NT2/D1 (cell line): ENCODE data around the gene USP1.
A peak's percentile ranks its signal among the peaks of the same experiment; 100 is the strongest.

Experiments
- DNase-seq: peaks from one replicate; pipeline ENCODE4 v3.0.0-alpha.2; 2011; ENCODE audit warnings: low read depth, low spot score
- H3K27me3 ChIP-seq: 2 replicates; pipeline ENCODE4 v1.6.0; 2011; ENCODE audit warnings: mild to moderate bottlenecking; ENCODE audit not compliant: insufficient read length, insufficient read depth
- H3K36me3 ChIP-seq: 2 replicates; pipeline ENCODE4 v1.6.1; 2011; ENCODE audit warnings: mild to moderate bottlenecking, low read length, mixed read lengths; ENCODE audit not compliant: insufficient read depth, insufficient read length
- H3K4me1 ChIP-seq: 2 replicates; pipeline ENCODE4 v1.5.1; 2011; ENCODE audit not compliant: insufficient read depth, insufficient read length
- H3K4me3 ChIP-seq: 2 replicates; pipeline ENCODE4 v1.5.1; 2011; ENCODE audit warnings: low read depth; ENCODE audit not compliant: insufficient read length
- H3K9ac ChIP-seq: 2 replicates; pipeline ENCODE4 v1.6.0; 2011; ENCODE audit warnings: low read depth; ENCODE audit not compliant: insufficient read length
- H3K9me3 ChIP-seq: 2 replicates; pipeline ENCODE4 v1.5.1; 2011; ENCODE audit warnings: mild to moderate bottlenecking, low read length; ENCODE audit not compliant: insufficient read depth
- SUZ12 ChIP-seq: IDR thresholded peaks from 2 replicates; pipeline ENCODE4 v1.6.1; 2011; ENCODE audit not compliant: insufficient read length, insufficient read depth; ENCODE audit errors: extremely low read depth
- YY1 ChIP-seq: IDR thresholded peaks from 2 replicates; pipeline ENCODE4 v1.6.1; 2011; ENCODE audit not compliant: insufficient read length, insufficient read depth
- ZNF274 ChIP-seq: IDR thresholded peaks from 2 replicates; pipeline ENCODE4 v1.6.1; 2011; ENCODE audit warnings: mild to moderate bottlenecking, low read depth, low read length

Gene USP1

DNA sequence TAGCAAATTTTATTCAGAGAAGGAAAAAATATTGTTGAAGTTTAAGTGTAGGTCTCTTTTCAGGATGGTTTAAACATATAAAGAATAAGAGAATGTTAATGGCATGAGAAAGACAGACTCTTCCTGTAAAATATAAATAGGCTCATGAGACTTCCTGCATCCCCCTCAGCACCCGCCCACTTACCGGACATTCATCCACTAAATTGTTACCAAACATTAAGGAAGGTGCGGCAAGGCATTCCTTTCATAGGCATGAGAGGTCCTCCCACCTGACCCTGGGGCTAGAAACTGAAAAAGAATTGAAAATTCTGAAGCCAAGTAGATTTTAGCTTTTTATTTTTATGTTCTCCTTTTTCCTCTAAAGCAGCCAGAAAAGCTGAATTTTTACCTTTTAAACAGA, 10.6 kb upstream of the USP1 start:
- TF ChIP-seq ZNF274 = no peak
- no peak for TF ChIP-seq SUZ12
- no peak for TF ChIP-seq YY1
- peaks cover 3% of the 10 kb centered on the region for H3K4me1 ChIP-seq
- no peak for DNase-seq
- H3K9ac ChIP-seq = no peak overlapping the region
- no peaks in the 10 kb centered on the region for H3K27me3 ChIP-seq
- no peaks in the 10 kb centered on the region for H3K9me3 ChIP-seq
- no peak overlapping the region for H3K4me3 ChIP-seq
- H3K36me3 ChIP-seq = no peaks in the 10 kb centered on the region

GRCh38 chr1:62426794-62427193, 10.1 kb upstream of the USP1 start:
- Histone ChIP-seq H3K4me1 (peaks cover 3% of the 10 kb centered on the region), H3K4me3 (no peak overlapping the region), H3K36me3 (no peaks in the 10 kb centered on the region), H3K27me3 (no peaks in the 10 kb centered on the region), H3K9me3 (no peaks in the 10 kb centered on the region), H3K9ac (no peak overlapping the region)
- no peak for DNase-seq
- TF ChIP-seq SUZ12 (no peak), ZNF274 (no peak), YY1 (no peak)

GRCh38 chr1:62428351-62428750, 8.5 kb upstream of the USP1 start:
- H3K4me3 ChIP-seq = no peak overlapping the region
- no peaks in the 10 kb centered on the region for H3K9me3 ChIP-seq
- H3K4me1 ChIP-seq = peaks cover 3% of the 10 kb centered on the region
- H3K36me3 ChIP-seq = no peaks in the 10 kb centered on the region
- no peaks in the 10 kb centered on the region for H3K27me3 ChIP-seq
- no peak for DNase-seq
- no peak overlapping the region for H3K9ac ChIP-seq
- TF ChIP-seq YY1 = no peak
- TF ChIP-seq SUZ12 = no peak
- no peak for TF ChIP-seq ZNF274

DNA sequence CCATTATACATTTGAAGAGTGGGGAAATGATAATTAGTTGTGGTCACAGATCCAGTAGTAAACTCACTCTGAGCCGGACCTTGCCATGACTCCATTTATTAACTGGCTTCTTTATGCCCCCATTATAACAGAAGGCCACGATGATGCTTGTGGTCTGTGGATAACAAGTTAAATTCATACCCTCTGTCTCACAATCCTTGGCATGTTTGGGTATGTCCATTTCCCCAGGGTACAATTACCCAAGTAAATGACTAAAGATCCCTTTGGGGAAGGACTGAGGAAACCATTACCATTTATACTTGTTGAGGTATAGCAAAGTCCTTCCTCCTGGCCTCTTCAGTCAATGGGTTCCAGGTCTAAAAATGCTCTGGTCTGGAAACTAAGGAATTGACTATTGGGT, 7.3 kb upstream of the USP1 start:
- Histone ChIP-seq H3K9ac (no peak overlapping the region), H3K36me3 (no peaks in the 10 kb centered on the region), H3K4me3 (no peak overlapping the region), H3K9me3 (no peaks in the 10 kb centered on the region), H3K27me3 (no peaks in the 10 kb centered on the region), H3K4me1 (peaks cover 2% of the 10 kb centered on the region)
- no peak for DNase-seq
- no peak for TF ChIP-seq YY1
- TF ChIP-seq ZNF274 = no peak
- TF ChIP-seq SUZ12 = no peak

DNA sequence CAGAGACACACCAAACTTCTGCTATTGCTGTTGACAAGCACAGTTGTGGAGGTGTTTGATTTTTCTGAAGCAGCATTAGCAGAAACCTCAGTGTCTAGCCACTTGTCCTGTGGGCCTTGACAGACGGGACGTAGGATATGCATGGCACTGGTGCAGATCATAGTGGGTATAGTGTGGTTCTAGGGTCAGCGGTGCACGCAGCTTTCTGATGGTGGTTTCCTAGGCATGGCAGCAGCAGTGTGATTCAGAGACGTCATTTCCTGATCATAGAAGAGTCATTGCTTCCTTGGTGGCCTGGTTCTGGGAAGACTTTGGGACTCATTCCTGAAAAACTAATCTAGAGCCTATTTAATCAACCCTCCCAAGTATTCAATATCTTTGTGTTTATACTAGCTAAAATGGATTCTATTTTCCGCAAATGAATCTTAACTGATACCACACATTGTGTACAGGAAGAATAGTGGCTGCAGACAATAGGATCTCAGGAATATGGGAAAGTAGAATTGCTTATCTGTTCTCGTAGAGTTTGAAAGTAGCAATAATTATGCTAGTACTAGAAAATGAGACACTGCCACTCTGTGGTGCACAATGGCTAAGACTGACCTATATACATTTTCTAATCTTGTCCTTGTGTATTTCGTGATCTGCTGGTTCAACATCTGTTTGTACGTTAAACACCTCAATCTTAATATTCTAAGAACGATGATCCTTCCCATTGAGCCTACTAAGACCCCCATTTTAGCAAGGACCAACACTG, 2.8 kb upstream of the USP1 start:
- DNase-seq = no peak
- no peaks in the 10 kb centered on the region for H3K27me3 ChIP-seq
- TF ChIP-seq YY1 (no peak), ZNF274 (no peak), SUZ12 (no peak)
- no peak overlapping the region for H3K9ac ChIP-seq
- no peaks in the 10 kb centered on the region for H3K36me3 ChIP-seq
- no peaks in the 10 kb centered on the region for H3K4me1 ChIP-seq
- H3K4me3 ChIP-seq = no peak overlapping the region
- no peaks in the 10 kb centered on the region for H3K9me3 ChIP-seq

GRCh38 chr1:62434618-62435001, 2.2 kb upstream of the USP1 start:
- H3K9me3 ChIP-seq = no peaks in the 10 kb centered on the region
- H3K9ac ChIP-seq = peak overlapping the region; percentile 0
- no peak for DNase-seq
- H3K4me3 ChIP-seq = no peak overlapping the region
- TF ChIP-seq SUZ12 (no peak), YY1 (no peak), ZNF274 (no peak)
- no peaks in the 10 kb centered on the region for H3K4me1 ChIP-seq
- H3K27me3 ChIP-seq = no peaks in the 10 kb centered on the region
- no peaks in the 10 kb centered on the region for H3K36me3 ChIP-seq

DNA sequence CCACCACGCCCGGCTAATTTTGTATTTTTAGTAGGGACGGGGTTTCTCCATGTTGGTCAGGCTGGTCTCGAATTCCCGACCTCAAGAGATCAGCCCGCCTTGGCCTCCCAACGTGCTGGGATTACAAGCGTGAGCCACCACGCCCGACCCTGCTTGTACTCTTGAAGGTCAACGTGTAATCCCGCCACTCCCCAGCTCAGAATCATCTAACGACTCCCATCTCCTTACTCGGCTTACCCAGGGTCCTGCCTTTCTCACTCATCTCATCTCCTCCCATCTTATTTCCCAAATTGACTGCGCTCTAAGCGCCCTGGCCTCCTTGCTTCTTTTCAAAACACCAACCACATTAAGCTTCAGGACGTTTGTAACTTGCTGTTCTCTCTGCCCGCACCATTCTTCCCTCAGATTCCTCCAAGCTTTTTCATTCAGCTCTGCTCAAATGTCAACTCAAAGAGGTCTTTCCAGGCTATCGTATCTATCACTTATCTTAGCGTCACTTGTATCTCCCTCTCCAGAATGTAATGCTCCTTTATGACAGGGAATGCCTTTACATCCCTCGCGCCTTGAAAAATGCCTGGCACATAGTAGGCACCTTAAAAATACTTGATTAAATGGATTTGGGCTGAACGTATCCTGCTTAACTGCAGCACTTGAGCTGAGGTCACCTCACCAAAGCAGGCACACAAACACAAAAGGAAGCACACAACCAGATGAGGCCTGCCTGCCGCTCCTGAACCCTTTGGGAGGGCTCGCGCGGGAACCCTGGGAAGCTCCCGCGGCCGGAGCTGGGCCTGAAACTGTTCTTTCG, 1.4 kb upstream of the USP1 start:
- peak overlapping the region; percentile 90 for H3K4me3 ChIP-seq
- H3K9me3 ChIP-seq = no peaks in the 10 kb centered on the region
- peaks cover 2% of the 10 kb centered on the region for H3K36me3 ChIP-seq
- H3K9ac ChIP-seq = peak overlapping the region; percentile 100
- H3K27me3 ChIP-seq = no peaks in the 10 kb centered on the region
- TF ChIP-seq SUZ12 (no peak), ZNF274 (no peak)
- DNase-seq = peak; percentile 47
- no peaks in the 10 kb centered on the region for H3K4me1 ChIP-seq
